HepG2 (cell line): Measurements from ENCODE around the gene ARHGAP29.

Experiments used
- CREBL2 ChIP-seq: sonication (generic); formaldehyde crosslinking; IDR thresholded peaks from 2 replicates; pipeline ENCODE4 v1.8.1; 2023; ENCODE audit warnings: missing genetic modification reagents, mild to moderate bottlenecking, borderline replicate concordance
- CTCF ChIP-seq: sonication (generic); formaldehyde crosslinking; IDR thresholded peaks from 2 replicates; pipeline ENCODE4 v1.5.0; 2020; ENCODE audit warnings: mild to moderate bottlenecking, missing genetic modification reagents, moderate library complexity
- EZH2 ChIP-seq: conservative IDR thresholded peaks from 2 replicates; pipeline ENCODE4 v1.6.1; 2012; ENCODE audit warnings: mild to moderate bottlenecking, low read depth, low read length, moderate library complexity
- GATAD2A ChIP-seq: IDR thresholded peaks from 2 replicates; pipeline ENCODE4 v1.6.1; 2016
- HMGA1 ChIP-seq: sonication (generic); formaldehyde crosslinking; conservative IDR thresholded peaks from 2 replicates; pipeline ENCODE4 v1.4.0; 2020; ENCODE audit warnings: missing genetic modification reagents
- RAD21 ChIP-seq: fragments of 450-650 bp; formaldehyde crosslinking; IDR thresholded peaks from 2 replicates; pipeline ENCODE4 v1.5.0; 2020; ENCODE audit warnings: mild to moderate bottlenecking
- SRSF9 ChIP-seq: fragments of 200-400 bp; formaldehyde crosslinking; IDR thresholded peaks from 2 replicates; pipeline ENCODE4 v1.6.1; 2018; ENCODE audit warnings: borderline replicate concordance, mild to moderate bottlenecking, low read depth, low read length; ENCODE audit not compliant: insufficient read depth, poor library complexity, severe bottlenecking

GRCh38 chr1:94237291-94238226, at the start of gene ARHGAP29:
- TF ChIP-seq CTCF (CRISPR knock-in tag) (peak; percentile 32; the same call in 1 of the 2 replicates), GATAD2A (CRISPR knock-in tag) (peak; percentile 26; the same call in 1 of the 2 replicates), CREBL2 (CRISPR knock-in tag) (no peak), HMGA1 (CRISPR knock-in tag) (no peak), EZH2 (no peak), RAD21 (no peak), SRSF9 (no peak)
